Thyroid gland (tissue), 4 donors: ENCODE data around the gene CBX7. TPM values are rescaled to one million over a fixed set of nuclear protein-coding genes. Genes with fewer than 3 reads are reported as not detected.

Experiments used
- DNase-seq, 2 donors: peaks; one replicate each; pipeline ENCODE4 v3.0.0-alpha.2; 2019
- H3K27ac ChIP-seq, 3 donors: fragments of 200-600 bp; sonication (generic); 1 replicate in 2 of 3; 2 replicates in 1 of 3; pipeline ENCODE4 v1.5.1; 2016 to 2019; ENCODE audit warnings: mild to moderate bottlenecking in 1 of 3, moderate library complexity in 1 of 3
- H3K27me3 ChIP-seq: fragments of 200-600 bp; sonication (generic); one replicate; pipeline ENCODE4 v1.5.1; 2019
- H3K36me3 ChIP-seq, 2 donors: fragments of 200-600 bp; sonication (generic); one replicate each; pipeline ENCODE4 v1.5.1; 2016 to 2019
- H3K4me1 ChIP-seq, 2 donors: fragments of 200-600 bp; sonication (generic); one replicate each; pipeline ENCODE4 v1.5.1; 2017 to 2019
- H3K4me3 ChIP-seq, 3 donors: fragments of 200-600 bp; sonication (generic); replicated peaks in 1 of 3; 1 replicate in 2 of 3; 2 replicates in 1 of 3; pipeline ENCODE4 v1.5.1; 2016; ENCODE audit warnings: mild to moderate bottlenecking in 1 of 3
- H3K9me3 ChIP-seq: fragments of 200-600 bp; sonication (generic); one replicate; pipeline ENCODE4 v1.5.1; 2017
- POLR2A ChIP-seq, 2 donors: fragments of 450-650 bp; IDR thresholded peaks; one replicate each; pipeline ENCODE4 v1.6.1; 2017; ENCODE audit warnings: antibody characterized with exemption in 2 of 2, mild to moderate bottlenecking in 2 of 2, moderate library complexity in 1 of 2
- WGBS, 2 donors: methylation state at CpG; one replicate each; pipeline ENCODE4 v1.1.5; 2017; 5-methylcytosine and 5-hydroxymethylcytosine counted together
- intact Hi-C: fragments of 100-400 bp; cut with DNase I; formaldehyde crosslinking; loops from one replicate; pipeline ENCODE4 v1.15.1; 2023
- total RNA-seq, 4 donors: library from RNA; depleted of rRNA; stranded (reverse); fragments of >200 nt; gene quantifications; one replicate each; pipeline ENCODE4 v1.2.3, GENCODE V29; 2016
- TF ChIP-seq, protein P1 (sequence below), 6 experiments: fragments of 200-600 bp in 3 of 6; fragments of 450-650 bp in 3 of 6; sonication (generic) in 3 of 6; IDR thresholded peaks; one replicate each; pipeline ENCODE4 v1.5.1; 2016 to 2019; ENCODE audit warnings: antibody characterized with exemption in 6 of 6, mild to moderate bottlenecking in 2 of 6, inconsistent platforms in 1 of 6, moderate library complexity in 1 of 6

CBX7 gene
- total RNA-seq, 4 donors from 2014 or later, result 49.2 to 88.0 (median 61.9) TPM

- intact Hi-C loops, result no loop called here
- Histone ChIP-seq H3K27ac (no peak overlapping the region), H3K4me3 (no peak overlapping the region), H3K36me3 (no peaks in the 10 kb centered on the region), H3K9me3 (no peaks in the 10 kb centered on the region), H3K4me1 (peaks cover 0 to 4% of the 10 kb centered on the region in 2 donors), H3K27me3 (no peaks in the 10 kb centered on the region)
- no peak for DNase-seq
- TF ChIP-seq, protein P1, sequence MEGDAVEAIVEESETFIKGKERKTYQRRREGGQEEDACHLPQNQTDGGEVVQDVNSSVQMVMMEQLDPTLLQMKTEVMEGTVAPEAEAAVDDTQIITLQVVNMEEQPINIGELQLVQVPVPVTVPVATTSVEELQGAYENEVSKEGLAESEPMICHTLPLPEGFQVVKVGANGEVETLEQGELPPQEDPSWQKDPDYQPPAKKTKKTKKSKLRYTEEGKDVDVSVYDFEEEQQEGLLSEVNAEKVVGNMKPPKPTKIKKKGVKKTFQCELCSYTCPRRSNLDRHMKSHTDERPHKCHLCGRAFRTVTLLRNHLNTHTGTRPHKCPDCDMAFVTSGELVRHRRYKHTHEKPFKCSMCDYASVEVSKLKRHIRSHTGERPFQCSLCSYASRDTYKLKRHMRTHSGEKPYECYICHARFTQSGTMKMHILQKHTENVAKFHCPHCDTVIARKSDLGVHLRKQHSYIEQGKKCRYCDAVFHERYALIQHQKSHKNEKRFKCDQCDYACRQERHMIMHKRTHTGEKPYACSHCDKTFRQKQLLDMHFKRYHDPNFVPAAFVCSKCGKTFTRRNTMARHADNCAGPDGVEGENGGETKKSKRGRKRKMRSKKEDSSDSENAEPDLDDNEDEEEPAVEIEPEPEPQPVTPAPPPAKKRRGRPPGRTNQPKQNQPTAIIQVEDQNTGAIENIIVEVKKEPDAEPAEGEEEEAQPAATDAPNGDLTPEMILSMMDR (IDR thresholded peaks at IDR 0.05), result no peak
- no peak for TF ChIP-seq POLR2A (IDR thresholded peaks at IDR 0.05)
- WGBS, 2 donors, result 67 to 82% methylated on average over 2 of the region's 2 CpGs
Measured at GRCh38 chr22:39103431-39103830, 49.0 kb downstream of the CBX7 start.

- Histone ChIP-seq H3K36me3 (no peaks in the 10 kb centered on the region), H3K4me1 (peaks cover 0 to 4% of the 10 kb centered on the region in 2 donors), H3K27me3 (no peaks in the 10 kb centered on the region), H3K9me3 (no peaks in the 10 kb centered on the region), H3K27ac (no peak overlapping the region), H3K4me3 (no peak overlapping the region)
- DNase-seq, result no peak
- WGBS, 2 donors, result 76 to 99% methylated on average over 7 to 8 of the region's 13 CpGs
- TF ChIP-seq, protein P1 (IDR thresholded peaks at IDR 0.05), result no peak
- TF ChIP-seq POLR2A (IDR thresholded peaks at IDR 0.05), result no peak
- intact Hi-C loops, result no loop called here
Measured at GRCh38 chr22:39101226-39101625, 51.3 kb downstream of the CBX7 start.

GRCh38 chr22:39098576-39098975, 53.9 kb downstream of the CBX7 start:
- Histone ChIP-seq H3K36me3 (no peaks in the 10 kb centered on the region), H3K27me3 (no peaks in the 10 kb centered on the region), H3K9me3 (no peaks in the 10 kb centered on the region), H3K4me3 (no peak overlapping the region), H3K27ac (no peak overlapping the region), H3K4me1 (peaks cover 0 to 4% of the 10 kb centered on the region in 2 donors)
- DNase-seq, result no peak
- 81 to 90% methylated on average over 8 of the region's 8 CpGs for WGBS, 2 donors
- intact Hi-C loops, result no loop called here
- TF ChIP-seq, protein P1 (IDR thresholded peaks at IDR 0.05), result no peak
- no peak for TF ChIP-seq POLR2A (IDR thresholded peaks at IDR 0.05)

GRCh38 chr22:39098026-39098425, 54.5 kb downstream of the CBX7 start:
- TF ChIP-seq POLR2A (IDR thresholded peaks at IDR 0.05), result no peak
- TF ChIP-seq, protein P1 (IDR thresholded peaks at IDR 0.05), result no peak
- no peaks in the 10 kb centered on the region for H3K36me3 ChIP-seq
- peak; percentile 25 to 49 for DNase-seq
- H3K27ac ChIP-seq, result no peak overlapping the region
- intact Hi-C loops, result no loop called here
- WGBS, 2 donors, result 52 to 55% methylated on average over 6 of the region's 6 CpGs
- no peak overlapping the region for H3K4me3 ChIP-seq
- no peaks in the 10 kb centered on the region for H3K9me3 ChIP-seq
- H3K4me1 ChIP-seq, result peaks cover 0 to 4% of the 10 kb centered on the region in 2 donors
- no peaks in the 10 kb centered on the region for H3K27me3 ChIP-seq

- intact Hi-C loops, result no loop called here
- TF ChIP-seq, protein P1 (IDR thresholded peaks at IDR 0.05), result no peak
- TF ChIP-seq POLR2A (IDR thresholded peaks at IDR 0.05), result no peak
- Histone ChIP-seq H3K9me3 (no peaks in the 10 kb centered on the region), H3K4me1 (peaks cover 0 to 4% of the 10 kb centered on the region in 2 donors), H3K27ac (no peak within 1 kb of the TSS), H3K4me3 (no peak within 1 kb of the TSS), H3K36me3 (no peaks in the 10 kb centered on the region), H3K27me3 (no peaks in the 10 kb centered on the region)
- 73 to 81% methylated on average over 8 to 9 of the region's 9 CpGs for WGBS, 2 donors
- peak; percentile 18 to 21 for DNase-seq
Measured at GRCh38 chr22:39097098-39098020, 55.1 kb downstream of the CBX7 start, which contains the start of gene APOBEC3H. Gene APOBEC3H, plus strand, starts transcription at chr22:39097244. Its CDS starts 3,035 bp downstream, at chr22:39100279.
